Stimulated activated CD8-positive, alpha-beta memory T cell treated with anti-CD3 and anti-CD28 coated beads, Interleukin-2, amount 100 ng/mL, for 1 hour (primary cell): ENCODE measurements around the gene ANKS1B.
"Not testable (repeated sequence)": the region's sequence is repeated elsewhere in the genome, so short reads cannot be mapped to it uniquely, and the experiment has no call there.

ENCODE experiments used
- DNase-seq, 2 donors: peaks; one replicate each; pipeline ENCODE4 v3.0.0-alpha.2; 2020; ENCODE audit warnings: low read depth in 2 of 2

Gene ANKS1B

GRCh38 chr12:99383258-99383657 lies 601.5 kb downstream of the ANKS1B start:
- DNase-seq = no peak

GRCh38 chr12:99381992-99382391 lies 602.7 kb downstream of the ANKS1B start:
- DNase-seq = no peak

GRCh38 chr12:99380701-99381100 lies 604.0 kb downstream of the ANKS1B start:
- no peak for DNase-seq

DNA sequence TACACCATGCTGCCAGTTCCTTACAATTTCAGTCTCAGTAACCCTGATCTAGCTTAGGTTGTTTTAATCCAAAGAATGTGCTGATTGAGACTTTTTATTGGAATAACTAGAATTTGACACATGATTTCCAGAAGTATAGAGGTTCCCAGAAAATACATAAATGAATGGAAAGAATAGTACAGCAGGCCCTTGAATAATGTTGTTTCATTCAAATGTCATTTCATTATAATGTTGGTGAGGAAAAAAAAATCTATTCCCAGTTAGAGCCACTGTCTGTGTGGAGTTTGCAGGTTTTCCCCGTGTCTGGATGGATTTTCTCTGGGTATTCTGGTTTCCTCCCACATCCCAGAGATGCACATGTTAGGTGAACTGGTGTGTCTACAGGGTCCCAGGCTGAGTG lies 610.7 kb downstream of the ANKS1B start:
- no peak for DNase-seq

DNA sequence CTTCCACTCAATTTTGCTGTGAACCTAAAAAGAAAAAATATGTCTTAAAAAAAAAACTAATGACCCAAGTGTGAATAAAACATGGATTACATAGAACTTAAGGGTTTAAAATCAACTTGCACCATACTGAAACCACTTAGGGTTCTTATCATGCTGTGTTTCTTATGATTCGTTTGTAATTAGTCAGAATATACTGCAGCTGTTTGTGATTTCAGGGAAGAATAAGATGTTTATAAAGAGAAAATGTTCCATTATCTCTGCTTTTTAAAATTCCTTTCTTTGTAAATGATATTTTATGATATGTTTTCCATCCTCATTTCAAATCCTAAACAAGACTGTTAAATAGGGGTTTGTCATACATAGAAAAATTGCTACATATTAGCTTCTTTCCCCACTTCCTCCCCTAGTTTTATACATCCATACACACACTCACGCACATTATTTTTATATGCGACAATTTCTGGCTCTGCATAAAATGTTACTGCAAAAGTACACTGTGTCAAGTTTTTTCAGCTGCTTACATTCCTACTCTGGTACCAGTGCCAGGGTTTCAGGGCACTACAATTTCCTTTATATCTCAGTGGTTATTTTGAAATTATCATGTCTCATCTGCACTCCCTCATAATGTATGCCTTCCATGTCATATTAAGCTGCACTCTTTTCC lies 612.3 kb downstream of the ANKS1B start:
- no peak for DNase-seq

- no peak for DNase-seq
Measured at GRCh38 chr12:99370421-99371138, 614.2 kb downstream of the ANKS1B start.

- no peak for DNase-seq
Measured at GRCh38 chr12:99367181-99367580, 617.6 kb downstream of the ANKS1B start.

- DNase-seq = no peak
Measured at GRCh38 chr12:99352269-99352668, 632.5 kb downstream of the ANKS1B start.

DNA sequence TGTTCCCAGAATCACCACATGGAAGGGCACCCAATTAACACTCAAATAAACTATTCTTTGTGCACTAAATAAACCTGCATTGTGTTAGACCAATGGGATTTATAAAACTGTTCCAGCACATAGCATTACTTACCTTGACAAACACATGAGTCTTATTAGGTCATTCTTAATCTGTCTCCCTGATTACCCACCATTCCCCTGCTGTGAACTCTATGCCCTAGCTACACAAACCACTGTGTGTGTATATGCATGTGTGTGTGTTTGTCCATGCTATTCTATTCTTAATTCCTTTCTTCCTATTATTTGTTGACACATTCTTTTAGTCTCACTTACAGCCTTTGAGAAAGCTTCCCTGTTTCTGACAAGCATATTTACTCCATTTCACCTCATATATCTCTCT lies 640.8 kb downstream of the ANKS1B start:
- DNase-seq = no peak

GRCh38 chr12:99339663-99340062 lies 645.1 kb downstream of the ANKS1B start:
- DNase-seq = no peak

GRCh38 chr12:99334285-99335056 lies 650.3 kb downstream of the ANKS1B start:
- no peak for DNase-seq

GRCh38 chr12:99332936-99333591 lies 651.7 kb downstream of the ANKS1B start:
- no peak for DNase-seq

DNA sequence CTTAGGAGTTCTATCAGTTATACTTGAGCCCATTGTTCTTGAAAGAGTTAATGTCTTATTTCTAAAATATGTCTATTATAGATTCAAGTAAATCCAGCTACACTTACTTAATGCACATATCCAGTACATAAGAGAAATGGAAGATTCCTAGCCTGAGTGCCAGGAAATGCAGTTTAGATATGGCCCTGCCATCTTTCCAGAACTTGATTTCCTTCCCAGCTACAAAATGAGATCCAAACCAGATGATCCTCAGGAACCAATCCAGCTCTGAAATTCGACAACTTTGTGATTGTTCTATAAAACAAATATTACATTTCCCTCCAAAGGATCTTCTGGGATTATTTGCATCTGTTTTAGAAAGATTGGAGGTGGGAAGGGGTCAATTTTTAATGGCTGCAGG lies 654.5 kb downstream of the ANKS1B start:
- no peak for DNase-seq

DNA sequence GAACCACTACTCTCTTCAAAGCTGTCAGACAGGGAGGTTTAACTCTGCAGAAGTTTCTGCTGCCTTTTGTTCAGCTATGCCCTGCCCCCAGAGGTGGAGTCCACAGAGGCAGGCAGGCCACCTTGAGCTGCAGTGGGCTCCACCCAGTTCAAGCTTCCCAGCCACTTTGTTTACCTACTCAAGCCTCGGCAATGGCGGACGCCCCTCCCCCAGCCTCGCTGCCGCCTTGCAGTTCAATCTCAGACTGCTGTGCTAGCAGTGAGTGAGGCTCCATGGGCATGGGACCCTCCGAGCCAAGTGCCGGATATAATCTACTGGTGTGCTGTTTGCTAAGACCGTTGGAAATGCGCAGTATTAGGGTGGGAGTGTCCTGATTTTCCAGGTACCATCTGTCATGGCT lies 663.5 kb downstream of the ANKS1B start:
- DNase-seq = not testable (repeated sequence)

GRCh38 chr12:99311373-99311772 lies 673.4 kb downstream of the ANKS1B start:
- DNase-seq = no peak

- no peak for DNase-seq
Measured at GRCh38 chr12:99309812-99310211, 674.9 kb downstream of the ANKS1B start.

DNA sequence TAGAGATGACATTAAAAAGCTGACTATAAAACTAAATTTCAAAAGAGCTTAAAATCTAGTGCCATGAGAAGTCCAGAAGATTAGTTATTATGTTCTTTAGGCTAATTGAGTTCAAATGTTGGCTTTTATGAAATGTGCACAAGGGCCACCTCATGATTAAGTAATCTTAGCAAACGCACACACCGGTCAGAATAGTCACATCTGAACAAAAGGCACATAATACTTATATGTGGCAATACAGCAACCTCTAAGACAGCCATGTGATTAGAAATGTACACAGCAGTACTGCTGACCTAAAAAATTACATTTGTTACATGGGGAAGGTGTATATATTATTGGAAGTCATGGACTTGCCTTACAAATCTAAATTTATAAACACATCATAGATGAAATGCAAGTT lies 681.9 kb downstream of the ANKS1B start:
- DNase-seq = no peak

- no peak for DNase-seq
Measured at GRCh38 chr12:99287136-99287535, 697.6 kb downstream of the ANKS1B start.

DNA sequence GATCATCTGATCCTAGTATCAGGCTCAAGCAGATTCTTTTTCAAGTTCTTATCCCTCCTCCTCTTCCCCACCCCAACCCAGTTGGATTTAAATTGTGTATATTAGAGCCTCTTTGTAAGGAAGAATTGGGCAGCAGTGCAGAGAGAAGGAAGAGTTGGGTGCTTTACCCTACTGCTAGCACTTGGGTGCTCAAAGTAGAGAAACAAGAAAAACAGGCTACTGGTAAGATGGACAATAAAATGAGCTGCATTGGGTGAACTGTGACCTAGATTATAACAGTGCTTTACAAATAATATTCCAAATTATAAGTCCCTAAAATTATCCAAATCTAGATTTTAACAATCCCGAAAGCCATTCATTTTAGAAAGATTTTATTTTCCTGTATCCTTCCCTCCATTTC lies 700.6 kb downstream of the ANKS1B start:
- no peak for DNase-seq

- DNase-seq = no peak
Measured at GRCh38 chr12:99282624-99283023, 702.1 kb downstream of the ANKS1B start.

DNA sequence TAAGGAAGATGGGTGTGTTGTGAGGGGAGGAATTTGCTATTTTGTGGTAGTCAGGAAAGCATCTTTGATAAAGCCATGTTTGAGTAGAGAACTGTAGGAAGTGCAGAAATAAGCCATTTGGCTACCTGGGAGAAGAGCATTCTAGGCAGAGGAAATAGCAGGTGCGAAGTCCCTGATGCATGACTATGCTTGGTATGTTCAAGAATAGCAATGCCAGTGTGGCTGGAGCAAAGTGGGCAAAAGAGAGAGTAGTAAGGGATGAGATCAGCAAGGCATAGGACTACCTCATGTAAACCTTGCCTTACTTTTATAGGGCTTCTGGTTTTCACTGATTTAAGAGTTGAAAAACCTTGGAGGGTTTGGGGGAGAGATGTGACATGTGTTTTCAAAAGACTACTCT lies 702.6 kb downstream of the ANKS1B start:
- DNase-seq = no peak

DNA sequence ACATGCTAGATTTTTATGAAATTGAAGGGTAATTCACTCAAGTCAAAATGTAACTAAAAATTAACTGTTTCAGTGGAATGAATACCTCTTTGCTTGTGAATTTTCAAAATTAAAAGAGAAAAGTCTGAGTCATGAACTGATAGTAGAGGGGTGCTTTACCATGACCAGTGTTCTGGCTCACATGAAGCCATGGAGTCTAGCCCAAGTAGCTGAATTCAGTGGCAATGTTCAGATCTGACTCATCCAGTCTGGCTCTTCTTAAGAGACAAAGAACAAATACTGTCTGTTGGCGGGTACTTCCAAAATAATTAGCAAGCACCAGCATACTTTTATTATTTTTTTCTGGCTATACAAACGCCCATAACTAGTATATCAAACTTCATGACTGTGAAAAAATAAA lies 703.5 kb downstream of the ANKS1B start:
- no peak for DNase-seq
